RWPE1 (cell line): ENCODE results near the gene LAMTOR1.

Source experiments
- CTCF ChIA-PET: fragments of 350-600 bp; sonication (Branson Sonifier 250); formaldehyde crosslinking; extraction: SDS; loops from one replicate; lab custom pipeline; 2021; lab: Yijun Ruan, JAX
- POLR2A ChIA-PET: fragments of 400-600 bp; formaldehyde crosslinking; extraction: SDS; loops from one replicate; lab custom pipeline; 2020; ENCODE audit warnings: antibody characterized with exemption; ENCODE audit not compliant: low non-redundant PET; lab: Yijun Ruan, JAX
- DNase-seq: peaks from one replicate; pipeline ENCODE4 v3.0.0; 2012; ENCODE audit warnings: low spot score
- H3K27ac ChIP-seq: fragments of 450-650 bp; 2 replicates; pipeline ENCODE4 v1.5.1; 2017
- TF ChIP-seq, protein P1 (sequence below): fragments of 450-650 bp; conservative IDR thresholded peaks from 2 replicates; pipeline ENCODE4 v1.5.1; 2017; ENCODE audit warnings: low read depth, mild to moderate bottlenecking

LAMTOR1 gene

DNA sequence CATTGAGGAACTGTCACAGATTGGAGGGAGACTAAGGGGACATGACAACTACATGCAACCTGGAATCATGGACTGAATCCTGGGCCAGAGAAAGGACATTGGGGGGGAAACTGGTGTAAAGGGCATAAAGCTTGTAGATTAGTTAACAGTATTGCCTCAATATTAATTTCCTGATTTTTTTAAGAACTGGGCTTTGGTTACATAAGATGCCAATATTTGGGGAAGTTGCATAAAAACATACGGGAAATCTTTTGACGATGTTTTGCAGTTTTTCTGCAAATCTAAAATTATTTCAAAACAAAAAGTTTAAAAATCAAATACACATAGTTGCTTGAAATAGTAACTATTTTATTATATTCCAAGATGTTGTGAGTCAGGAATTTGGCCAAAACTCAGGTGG is 29.5 kb upstream of the LAMTOR1 start:
- H3K27ac ChIP-seq: no peak overlapping the region
- ChIA-PET POLR2A (no interaction called here), CTCF (no interaction called here)
- TF ChIP-seq, protein P1, sequence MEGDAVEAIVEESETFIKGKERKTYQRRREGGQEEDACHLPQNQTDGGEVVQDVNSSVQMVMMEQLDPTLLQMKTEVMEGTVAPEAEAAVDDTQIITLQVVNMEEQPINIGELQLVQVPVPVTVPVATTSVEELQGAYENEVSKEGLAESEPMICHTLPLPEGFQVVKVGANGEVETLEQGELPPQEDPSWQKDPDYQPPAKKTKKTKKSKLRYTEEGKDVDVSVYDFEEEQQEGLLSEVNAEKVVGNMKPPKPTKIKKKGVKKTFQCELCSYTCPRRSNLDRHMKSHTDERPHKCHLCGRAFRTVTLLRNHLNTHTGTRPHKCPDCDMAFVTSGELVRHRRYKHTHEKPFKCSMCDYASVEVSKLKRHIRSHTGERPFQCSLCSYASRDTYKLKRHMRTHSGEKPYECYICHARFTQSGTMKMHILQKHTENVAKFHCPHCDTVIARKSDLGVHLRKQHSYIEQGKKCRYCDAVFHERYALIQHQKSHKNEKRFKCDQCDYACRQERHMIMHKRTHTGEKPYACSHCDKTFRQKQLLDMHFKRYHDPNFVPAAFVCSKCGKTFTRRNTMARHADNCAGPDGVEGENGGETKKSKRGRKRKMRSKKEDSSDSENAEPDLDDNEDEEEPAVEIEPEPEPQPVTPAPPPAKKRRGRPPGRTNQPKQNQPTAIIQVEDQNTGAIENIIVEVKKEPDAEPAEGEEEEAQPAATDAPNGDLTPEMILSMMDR: no peak
- no peak for DNase-seq

DNA sequence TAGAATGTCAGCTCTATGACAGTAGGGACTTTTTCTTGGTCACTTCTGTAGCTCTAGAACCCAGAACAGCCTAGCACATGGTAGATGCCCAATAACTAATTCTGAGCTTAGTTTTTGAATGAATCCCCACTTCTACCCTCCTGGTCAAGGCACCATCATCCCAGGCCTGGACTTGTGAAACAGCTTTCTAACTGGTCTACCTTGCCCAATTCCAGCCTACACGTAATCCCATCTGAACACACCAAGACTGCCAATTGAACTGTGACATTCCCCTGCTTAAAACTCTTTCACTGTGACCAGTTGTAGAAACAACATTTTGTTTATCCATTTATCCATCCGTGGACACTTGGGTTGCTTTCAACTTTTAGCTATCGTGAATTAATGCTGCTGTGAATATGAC is 26.3 kb upstream of the LAMTOR1 start:
- H3K27ac ChIP-seq: no peak overlapping the region
- ChIA-PET POLR2A (no interaction called here), CTCF (interaction anchor here (1.6 kb wide), 1 partner anchor 14 kb away, joined by 6 read pairs; no protein-coding TSS in a partner anchor)
- TF ChIP-seq, protein P1: no peak
- DNase-seq: no peak

- ChIA-PET POLR2A (no interaction called here), CTCF (interaction anchor here (0.6 to 0.7 kb wide), 2 partner anchors 17 to 201 kb away, joined by 3 to 6 read pairs; no protein-coding TSS in a partner anchor)
- TF ChIP-seq, protein P1: no peak
- no peak overlapping the region for H3K27ac ChIP-seq
- DNase-seq: no peak
Observed at GRCh38 chr11:72127923-72128322, 24.8 kb upstream of the LAMTOR1 start.

GRCh38 chr11:72125956-72126355 is 22.9 kb upstream of the LAMTOR1 start:
- TF ChIP-seq, protein P1: no peak
- H3K27ac ChIP-seq: no peak overlapping the region
- DNase-seq: no peak
- ChIA-PET POLR2A (no interaction called here), CTCF (interaction anchor here (0.6 to 1.1 kb wide), 3 partner anchors 17 to 34 kb away, joined by 3 to 5 read pairs (median 3); no protein-coding TSS in a partner anchor)

- CTCF ChIA-PET: no interaction called here
- TF ChIP-seq, protein P1: no peak
- POLR2A ChIA-PET: no interaction called here
- no peak for DNase-seq
- no peak overlapping the region for H3K27ac ChIP-seq
Observed at GRCh38 chr11:72124046-72124445, 20.9 kb upstream of the LAMTOR1 start.

- no peak for DNase-seq
- POLR2A ChIA-PET: no interaction called here
- TF ChIP-seq, protein P1: no peak
- H3K27ac ChIP-seq: no peak overlapping the region
- CTCF ChIA-PET: interaction anchor here (0.7 kb wide), 1 partner anchor 37 kb away, joined by 3 read pairs; no protein-coding TSS in a partner anchor
Observed at GRCh38 chr11:72123117-72123653, 20.1 kb upstream of the LAMTOR1 start.
